Adrenal gland (tissue), 5 donors: ENCODE data around the gene OR6K2.

Experiments
- POLR2A ChIP-seq, 2 donors: fragments of 450-650 bp; IDR thresholded peaks; one replicate each; pipeline ENCODE4 v1.6.1; 2017; ENCODE audit warnings: antibody characterized with exemption in 2 of 2, mild to moderate bottlenecking in 2 of 2, moderate library complexity in 1 of 2
- TF ChIP-seq, protein P1 (sequence below), 6 experiments: fragments of 450-650 bp in 4 of 6; fragments of 200-600 bp in 2 of 6; sonication (generic) in 1 of 6; IDR thresholded peaks; 1 replicate in 5 of 6; 2 replicates in 1 of 6; pipeline versions ENCODE4 v1.5.1 to v1.8.0; 2016 to 2021; ENCODE audit warnings: antibody characterized with exemption in 6 of 6, mild to moderate bottlenecking in 2 of 6, moderate library complexity in 1 of 6
- donor health status: DM: no; HTN: no; CAD: no.

DNA sequence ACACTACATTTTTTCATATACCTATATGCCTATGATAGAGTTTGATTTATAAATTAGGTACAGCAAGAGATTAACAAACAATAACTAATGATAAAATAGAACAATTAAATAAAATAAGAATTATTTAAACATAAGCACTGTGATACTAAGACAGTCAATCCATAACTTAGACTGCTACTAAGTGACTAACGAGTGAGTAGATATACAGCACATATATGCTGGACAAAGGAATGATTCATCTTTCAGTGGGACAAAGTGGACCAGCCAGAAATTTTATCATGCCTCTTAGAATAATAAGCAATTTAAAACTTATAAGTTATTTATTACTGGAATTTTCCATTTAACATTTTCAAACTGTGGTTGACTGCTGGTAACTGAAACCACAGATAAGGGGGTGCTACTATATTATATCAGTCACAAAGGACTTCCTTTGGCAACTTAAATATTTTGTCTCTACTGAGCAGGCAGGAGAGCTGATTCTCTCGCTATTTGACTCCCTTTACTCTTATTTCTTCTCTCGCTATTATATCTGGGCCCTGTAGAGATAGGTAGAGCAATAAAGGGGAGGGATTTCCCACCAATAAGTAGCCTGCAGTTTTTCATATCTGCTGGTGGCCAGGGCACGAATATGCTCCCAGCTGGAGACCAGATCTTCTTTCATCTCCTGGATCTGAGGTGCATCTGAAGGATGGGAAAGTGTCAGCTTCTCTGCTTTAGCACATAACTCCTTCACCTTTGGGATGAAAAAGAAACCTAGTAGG is 24.7 kb downstream of the OR6K2 start:
- TF ChIP-seq, protein P1, sequence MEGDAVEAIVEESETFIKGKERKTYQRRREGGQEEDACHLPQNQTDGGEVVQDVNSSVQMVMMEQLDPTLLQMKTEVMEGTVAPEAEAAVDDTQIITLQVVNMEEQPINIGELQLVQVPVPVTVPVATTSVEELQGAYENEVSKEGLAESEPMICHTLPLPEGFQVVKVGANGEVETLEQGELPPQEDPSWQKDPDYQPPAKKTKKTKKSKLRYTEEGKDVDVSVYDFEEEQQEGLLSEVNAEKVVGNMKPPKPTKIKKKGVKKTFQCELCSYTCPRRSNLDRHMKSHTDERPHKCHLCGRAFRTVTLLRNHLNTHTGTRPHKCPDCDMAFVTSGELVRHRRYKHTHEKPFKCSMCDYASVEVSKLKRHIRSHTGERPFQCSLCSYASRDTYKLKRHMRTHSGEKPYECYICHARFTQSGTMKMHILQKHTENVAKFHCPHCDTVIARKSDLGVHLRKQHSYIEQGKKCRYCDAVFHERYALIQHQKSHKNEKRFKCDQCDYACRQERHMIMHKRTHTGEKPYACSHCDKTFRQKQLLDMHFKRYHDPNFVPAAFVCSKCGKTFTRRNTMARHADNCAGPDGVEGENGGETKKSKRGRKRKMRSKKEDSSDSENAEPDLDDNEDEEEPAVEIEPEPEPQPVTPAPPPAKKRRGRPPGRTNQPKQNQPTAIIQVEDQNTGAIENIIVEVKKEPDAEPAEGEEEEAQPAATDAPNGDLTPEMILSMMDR (IDR thresholded peaks at IDR 0.05): no peak
- TF ChIP-seq POLR2A (IDR thresholded peaks at IDR 0.05): no peak
